Hindlimb muscle (tissue), 1 donor: ENCODE results near the gene PSMC3. TPM values are rescaled to one million over a fixed set of nuclear protein-coding genes. Genes with fewer than 3 reads are reported as not detected.

ENCODE experiments used
- DNase-seq: peaks from one replicate; pipeline ENCODE4 v3.0.0-alpha.2; 2013
- polyA plus RNA-seq: library from polyadenylated mRNA; unstranded; fragments of 120-200 nt; gene quantifications from one replicate; pipeline ENCODE4 v1.2.1, GENCODE V29; 2013; ENCODE audit not compliant: insufficient read length

The PSMC3 gene
- polyA plus RNA-seq: 126 TPM

GRCh38 chr11:47426062-47426956 is at the start of gene PSMC3:
TSS of gene PSMC3 (minus strand) at chr11:47426439. CDS start at chr11:47426279, 160 bp downstream.
- peak; percentile 99 for DNase-seq

GRCh38 chr11:47470671-47471070 is 44.4 kb upstream of the PSMC3 start:
- no peak for DNase-seq

GRCh38 chr11:47469361-47470179 is 43.3 kb upstream of the PSMC3 start:
- DNase-seq: no peak

GRCh38 chr11:47468598-47469214 is 42.5 kb upstream of the PSMC3 start:
- no peak for DNase-seq

GRCh38 chr11:47467357-47467756 is 41.1 kb upstream of the PSMC3 start:
- no peak for DNase-seq

- DNase-seq: no peak
These were observed 40.5 kb upstream of the PSMC3 start for GRCh38 chr11:47466701-47467250.

GRCh38 chr11:47466201-47466600 is 40.0 kb upstream of the PSMC3 start:
- no peak for DNase-seq

- no peak for DNase-seq
These were observed 38.2 kb upstream of the PSMC3 start for GRCh38 chr11:47464483-47464882.

GRCh38 chr11:47461876-47462275 is 35.6 kb upstream of the PSMC3 start:
- DNase-seq: no peak

- DNase-seq: no peak
These were observed 34.5 kb upstream of the PSMC3 start for GRCh38 chr11:47460571-47461235.

GRCh38 chr11:47454258-47454671 is 28.0 kb upstream of the PSMC3 start:
- peak; percentile 79 for DNase-seq

GRCh38 chr11:47453365-47453764 is 27.1 kb upstream of the PSMC3 start:
- DNase-seq: no peak

- no peak for DNase-seq
These were observed 25.8 kb upstream of the PSMC3 start for GRCh38 chr11:47451990-47452389.

GRCh38 chr11:47451436-47451835 is 25.2 kb upstream of the PSMC3 start:
- no peak for DNase-seq

GRCh38 chr11:47449541-47449940 is 23.3 kb upstream of the PSMC3 start:
- no peak for DNase-seq

- peak; percentile 47 for DNase-seq
These were observed 22.6 kb upstream of the PSMC3 start, which contains the start of gene RAPSN for GRCh38 chr11:47448566-47449427. TSS of gene RAPSN (minus strand) at chr11:47449136. CDS start at chr11:47448964, 172 bp downstream.

GRCh38 chr11:47447906-47448305 is 21.7 kb upstream of the PSMC3 start:
- no peak for DNase-seq

GRCh38 chr11:47446833-47447232 is 20.6 kb upstream of the PSMC3 start:
- no peak for DNase-seq

GRCh38 chr11:47445840-47446239 is 19.6 kb upstream of the PSMC3 start:
- no peak for DNase-seq

GRCh38 chr11:47443817-47444216 is 17.6 kb upstream of the PSMC3 start:
- DNase-seq: no peak
